Amniotic epithelial cell (primary cell): Measurements from ENCODE around the gene CDC42BPG.

Experiments
- DNase-seq: peaks from one replicate; pipeline ENCODE4 v3.0.0-alpha.2; 2010; ENCODE audit warnings: low read depth

Gene CDC42BPG

GRCh38 chr11:64879244-64879900 lies 34.9 kb upstream of the CDC42BPG start:
- DNase-seq: no peak

GRCh38 chr11:64878494-64879243 lies 34.2 kb upstream of the CDC42BPG start, which contains the start of gene EHD1:
TSS of gene EHD1 (minus strand) at chr11:64878621. CDS start at chr11:64878464, 157 bp downstream.
- peak; percentile 92 for DNase-seq

- DNase-seq: no peak
Measured at GRCh38 chr11:64878223-64878493, 33.7 kb upstream of the CDC42BPG start.

GRCh38 chr11:64877390-64878222 lies 33.2 kb upstream of the CDC42BPG start:
- DNase-seq: no peak

- DNase-seq: no peak
Measured at GRCh38 chr11:64876835-64877341, 32.4 kb upstream of the CDC42BPG start.

GRCh38 chr11:64876229-64876750 lies 31.8 kb upstream of the CDC42BPG start:
- DNase-seq: no peak

- DNase-seq: no peak
Measured at GRCh38 chr11:64875369-64876228, 31.1 kb upstream of the CDC42BPG start.

GRCh38 chr11:64874308-64875240 lies 30.1 kb upstream of the CDC42BPG start:
- DNase-seq: no peak

- DNase-seq: no peak
Measured at GRCh38 chr11:64872790-64873488, 28.5 kb upstream of the CDC42BPG start.

GRCh38 chr11:64871492-64871891 lies 27.0 kb upstream of the CDC42BPG start:
- no peak for DNase-seq

- no peak for DNase-seq
Measured at GRCh38 chr11:64870893-64871466, 26.5 kb upstream of the CDC42BPG start.

GRCh38 chr11:64870176-64870892 lies 25.9 kb upstream of the CDC42BPG start:
- peak; percentile 75 for DNase-seq

- DNase-seq: no peak
Measured at GRCh38 chr11:64869571-64870175, 25.2 kb upstream of the CDC42BPG start.

GRCh38 chr11:64868904-64869570 lies 24.6 kb upstream of the CDC42BPG start:
- DNase-seq: peak; percentile 88

- no peak for DNase-seq
Measured at GRCh38 chr11:64867748-64868462, 23.5 kb upstream of the CDC42BPG start.

- DNase-seq: no peak
Measured at GRCh38 chr11:64866173-64866491, 21.7 kb upstream of the CDC42BPG start.
